Left renal pelvis (tissue), 4 donors: ENCODE results near the gene ASAP3. TPM values are rescaled to one million over a fixed set of nuclear protein-coding genes. Genes with fewer than 3 reads are reported as not detected.

ENCODE experiments used
- polyA plus RNA-seq, 4 donors: library from polyadenylated mRNA; unstranded; fragments of 120-200 nt; gene quantifications; one replicate each; pipeline ENCODE4 v1.2.1, GENCODE V29; 2013; ENCODE audit not compliant: insufficient read length in 4 of 4

ASAP3 gene
- polyA plus RNA-seq, 4 donors = 34.7 to 76.2 (median 39.9) TPM

Other genes with a start within 250 kb of the ASAP3 start
- gene HNRNPR, start 139.9 kb downstream of the ASAP3 start, polyA plus RNA-seq = 100 to 1,000 TPM; 221 to 301 (median 249) TPM
- gene ZNF436, start 114.3 kb downstream of the ASAP3 start, polyA plus RNA-seq = 10 to 100 TPM; 31.8 to 40.9 (median 37.4) TPM
- 10 to 100 TPM; 11.2 to 55.1 (median 38.5) TPM for gene TCEA3, start 59.4 kb downstream of the ASAP3 start, polyA plus RNA-seq
- 1 to 10 TPM; 4.3 to 5.6 (median 4.9) TPM for gene E2F2, start 47.1 kb upstream of the ASAP3 start, polyA plus RNA-seq
- gene ID3, start 75.3 kb upstream of the ASAP3 start, polyA plus RNA-seq = 100 to 1,000 TPM; 178 to 393 (median 283) TPM
- gene RPL11, start 207.6 kb upstream of the ASAP3 start, polyA plus RNA-seq = 1,000 to 10,000 TPM; 2,223 to 2,601 (median 2,402) TPM